ENCODE data around the gene MESP2.

MESP2 gene

DNA sequence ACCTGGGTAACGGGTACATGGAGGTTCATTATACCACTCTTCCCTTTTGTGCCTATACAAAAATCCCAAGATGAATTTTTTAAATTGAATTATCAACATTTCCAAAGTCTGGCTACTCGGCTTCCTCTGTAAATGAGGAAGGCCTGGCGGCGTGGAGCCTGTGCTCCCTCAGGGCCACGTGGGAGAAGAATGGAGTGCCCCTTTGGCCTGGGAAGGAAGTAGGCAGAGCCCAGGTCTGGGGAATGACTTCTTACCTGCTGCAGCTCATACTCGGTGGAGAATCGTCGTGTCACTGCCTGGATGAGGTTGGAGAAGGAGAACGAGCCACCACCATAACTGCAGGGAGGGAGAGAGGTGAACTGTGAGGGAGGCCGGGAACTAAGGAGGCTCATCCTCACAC lies 14.1 kb downstream of the MESP2 start:
- H3K4me3 ChIP-seq (replicated peaks; ENCODE audit: low read depth, low read length) = no peak overlapping the region
- TF ChIP-seq, protein P1, sequence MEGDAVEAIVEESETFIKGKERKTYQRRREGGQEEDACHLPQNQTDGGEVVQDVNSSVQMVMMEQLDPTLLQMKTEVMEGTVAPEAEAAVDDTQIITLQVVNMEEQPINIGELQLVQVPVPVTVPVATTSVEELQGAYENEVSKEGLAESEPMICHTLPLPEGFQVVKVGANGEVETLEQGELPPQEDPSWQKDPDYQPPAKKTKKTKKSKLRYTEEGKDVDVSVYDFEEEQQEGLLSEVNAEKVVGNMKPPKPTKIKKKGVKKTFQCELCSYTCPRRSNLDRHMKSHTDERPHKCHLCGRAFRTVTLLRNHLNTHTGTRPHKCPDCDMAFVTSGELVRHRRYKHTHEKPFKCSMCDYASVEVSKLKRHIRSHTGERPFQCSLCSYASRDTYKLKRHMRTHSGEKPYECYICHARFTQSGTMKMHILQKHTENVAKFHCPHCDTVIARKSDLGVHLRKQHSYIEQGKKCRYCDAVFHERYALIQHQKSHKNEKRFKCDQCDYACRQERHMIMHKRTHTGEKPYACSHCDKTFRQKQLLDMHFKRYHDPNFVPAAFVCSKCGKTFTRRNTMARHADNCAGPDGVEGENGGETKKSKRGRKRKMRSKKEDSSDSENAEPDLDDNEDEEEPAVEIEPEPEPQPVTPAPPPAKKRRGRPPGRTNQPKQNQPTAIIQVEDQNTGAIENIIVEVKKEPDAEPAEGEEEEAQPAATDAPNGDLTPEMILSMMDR (IDR thresholded peaks at IDR 0.05; ENCODE audit: low read depth, low read length, missing control alignments) = no peak
- DNase-seq (ENCODE audit: extremely low read depth, low read depth) = no peak

GRCh38 chr15:89790661-89791060 lies 14.5 kb downstream of the MESP2 start:
- DNase-seq (ENCODE audit: extremely low read depth, low read depth) = no peak
- TF ChIP-seq, protein P1 (IDR thresholded peaks at IDR 0.05; ENCODE audit: low read depth, low read length, missing control alignments) = no peak
- no peak overlapping the region for H3K4me3 ChIP-seq (replicated peaks; ENCODE audit: low read depth, low read length)

- TF ChIP-seq, protein P1 (IDR thresholded peaks at IDR 0.05; ENCODE audit: low read depth, low read length, missing control alignments) = no peak
- no peak for DNase-seq (ENCODE audit: extremely low read depth, low read depth)
- no peak overlapping the region for H3K4me3 ChIP-seq (replicated peaks; ENCODE audit: low read depth, low read length)
Measured at GRCh38 chr15:89792106-89792805, 16.1 kb downstream of the MESP2 start.

DNA sequence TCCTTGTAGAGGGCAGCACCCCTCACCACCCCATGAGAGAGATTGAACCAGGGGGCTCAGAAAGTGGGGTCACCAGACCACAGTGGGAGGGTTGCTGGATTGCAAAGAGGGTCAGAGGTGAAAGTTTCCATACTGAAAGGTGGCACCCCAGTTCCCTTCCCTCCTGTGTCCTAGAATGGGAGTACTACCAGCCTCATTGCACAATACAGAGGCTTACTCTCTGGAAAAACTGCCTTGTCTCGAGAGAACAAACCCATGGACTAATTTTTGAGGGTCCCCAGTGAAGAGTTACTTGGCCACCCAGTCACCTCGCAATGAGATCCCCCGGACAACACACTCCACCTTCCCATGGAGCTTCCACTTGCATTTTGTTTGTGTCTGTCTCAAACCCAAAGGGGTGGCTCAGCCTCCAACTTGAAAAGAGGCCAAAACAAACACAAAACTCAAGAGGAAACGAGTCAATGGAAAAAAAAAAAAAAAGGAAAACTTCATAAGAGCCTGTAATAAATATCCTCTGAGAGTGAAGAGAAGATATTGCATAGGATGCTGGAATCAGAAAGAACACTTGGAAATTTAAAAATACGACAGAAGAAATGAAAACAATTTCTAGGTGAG lies 18.6 kb downstream of the MESP2 start:
- H3K4me3 ChIP-seq (replicated peaks; ENCODE audit: low read depth, low read length) = no peak overlapping the region
- no peak for DNase-seq (ENCODE audit: extremely low read depth, low read depth)

GRCh38 chr15:89795996-89796395 lies 19.9 kb downstream of the MESP2 start:
- DNase-seq (ENCODE audit: extremely low read depth, low read depth) = no peak
- no peak overlapping the region for H3K4me3 ChIP-seq (replicated peaks; ENCODE audit: low read depth, low read length)
- TF ChIP-seq, protein P1 (IDR thresholded peaks at IDR 0.05; ENCODE audit: low read depth, low read length, missing control alignments) = no peak

More for the DNA sequence above, 18.6 kb downstream of the MESP2 start:
- TF ChIP-seq, protein P1 (IDR thresholded peaks at IDR 0.05; ENCODE audit: low read depth, low read length, missing control alignments) = no peak

DNA sequence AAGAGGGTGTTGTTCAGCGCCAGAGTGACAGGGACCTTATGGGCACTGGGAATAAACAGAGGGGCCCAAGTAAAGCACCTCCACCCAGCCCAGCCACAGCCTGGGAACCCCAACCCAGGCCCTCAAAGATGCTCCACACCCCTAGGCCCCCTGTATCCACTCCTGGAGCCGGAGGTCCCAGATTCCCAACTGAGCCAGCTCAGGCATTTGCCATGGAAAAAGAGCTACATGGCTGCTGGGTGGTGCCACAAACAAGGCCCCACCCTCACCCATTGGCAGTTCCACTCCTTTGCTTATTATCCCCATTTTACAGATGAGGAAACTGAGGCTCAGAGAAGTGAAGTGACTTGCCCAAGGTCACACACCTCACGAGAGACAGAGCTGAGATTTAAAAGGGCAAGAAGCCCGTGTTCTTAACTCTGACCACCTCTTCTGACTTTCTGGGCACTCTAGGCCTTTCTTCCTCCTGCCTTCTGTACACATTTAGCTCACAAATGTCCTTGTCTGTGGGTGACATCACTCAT lies 21.6 kb downstream of the MESP2 start:
- no peak for DNase-seq (ENCODE audit: extremely low read depth, low read depth)
- TF ChIP-seq, protein P1 (IDR thresholded peaks at IDR 0.05; ENCODE audit: low read depth, low read length, missing control alignments) = no peak
- no peak overlapping the region for H3K4me3 ChIP-seq (replicated peaks; ENCODE audit: low read depth, low read length)

Measured in HFF-Myc (cell line).